ENCODE results near the gene SOX3. TPM values are rescaled to one million over a fixed set of nuclear protein-coding genes. Genes with fewer than 3 reads are reported as not detected.

Gene SOX3
- total RNA-seq, 1 donor from 2014 or later: not detected

DNA sequence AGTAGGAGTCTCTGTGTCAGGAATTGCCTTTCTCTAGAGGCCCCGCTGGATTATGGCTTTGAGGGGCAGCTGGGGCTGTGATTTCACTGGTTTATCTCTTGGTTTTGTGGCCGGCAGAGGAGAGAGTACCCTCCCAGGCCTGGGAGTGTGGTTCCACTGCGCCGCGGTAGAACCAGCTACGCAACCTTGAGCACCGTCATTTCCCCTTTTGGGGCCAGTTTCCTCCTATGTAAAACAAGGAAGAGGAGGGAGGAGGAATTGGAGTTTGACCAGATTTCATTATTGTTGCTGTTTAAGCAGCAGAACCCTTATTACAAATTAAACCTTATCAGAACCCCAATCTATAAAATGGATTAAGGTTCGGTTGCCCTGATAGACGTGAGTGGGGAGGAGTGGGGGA is 4.4 kb downstream of the SOX3 start:
- H3K9me3 ChIP-seq: no peaks in the 10 kb centered on the region
- H3K4me1 ChIP-seq: no peaks in the 10 kb centered on the region
- no peaks in the 10 kb centered on the region for H3K36me3 ChIP-seq
- H3K27ac ChIP-seq: no peak overlapping the region
- H3K27me3 ChIP-seq: no peaks in the 10 kb centered on the region
- intact Hi-C loops (cut with DNase I): no loop called here
- DNase-seq (ENCODE audit: extremely low spot score in 2 of 2): no peak
- no peak overlapping the region for H3K4me3 ChIP-seq
- TF ChIP-seq POLR2AphosphoS5 (IDR thresholded peaks at IDR 0.05; ENCODE audit: insufficient read depth in 1 of 2, low read depth in 1 of 2) (no peak), POLR2A (IDR thresholded peaks at IDR 0.05) (no peak)
- TF ChIP-seq, protein P1, sequence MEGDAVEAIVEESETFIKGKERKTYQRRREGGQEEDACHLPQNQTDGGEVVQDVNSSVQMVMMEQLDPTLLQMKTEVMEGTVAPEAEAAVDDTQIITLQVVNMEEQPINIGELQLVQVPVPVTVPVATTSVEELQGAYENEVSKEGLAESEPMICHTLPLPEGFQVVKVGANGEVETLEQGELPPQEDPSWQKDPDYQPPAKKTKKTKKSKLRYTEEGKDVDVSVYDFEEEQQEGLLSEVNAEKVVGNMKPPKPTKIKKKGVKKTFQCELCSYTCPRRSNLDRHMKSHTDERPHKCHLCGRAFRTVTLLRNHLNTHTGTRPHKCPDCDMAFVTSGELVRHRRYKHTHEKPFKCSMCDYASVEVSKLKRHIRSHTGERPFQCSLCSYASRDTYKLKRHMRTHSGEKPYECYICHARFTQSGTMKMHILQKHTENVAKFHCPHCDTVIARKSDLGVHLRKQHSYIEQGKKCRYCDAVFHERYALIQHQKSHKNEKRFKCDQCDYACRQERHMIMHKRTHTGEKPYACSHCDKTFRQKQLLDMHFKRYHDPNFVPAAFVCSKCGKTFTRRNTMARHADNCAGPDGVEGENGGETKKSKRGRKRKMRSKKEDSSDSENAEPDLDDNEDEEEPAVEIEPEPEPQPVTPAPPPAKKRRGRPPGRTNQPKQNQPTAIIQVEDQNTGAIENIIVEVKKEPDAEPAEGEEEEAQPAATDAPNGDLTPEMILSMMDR (IDR thresholded peaks at IDR 0.05): no peak

DNA sequence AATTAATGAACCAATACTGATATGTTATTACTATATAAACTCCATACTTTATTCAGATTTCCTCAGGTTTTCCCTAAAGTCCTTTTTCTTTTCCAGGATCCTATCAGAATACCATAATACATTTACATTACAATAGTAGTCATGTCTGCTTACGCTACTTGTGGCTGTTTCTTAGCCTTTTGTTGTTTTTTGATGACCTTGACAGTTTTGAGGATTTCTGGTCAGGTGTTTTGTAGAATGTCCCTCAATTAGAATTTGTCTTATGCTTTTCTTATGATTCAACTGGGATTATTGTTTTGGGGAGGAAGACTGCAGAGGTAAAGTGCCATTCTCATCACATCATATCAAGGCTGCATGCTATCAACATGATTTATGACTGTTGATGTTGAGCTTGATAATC is 9.1 kb downstream of the SOX3 start:
- TF ChIP-seq POLR2AphosphoS5 (IDR thresholded peaks at IDR 0.05; ENCODE audit: insufficient read depth in 1 of 2, low read depth in 1 of 2) (no peak), POLR2A (IDR thresholded peaks at IDR 0.05) (no peak)
- Histone ChIP-seq H3K4me1 (no peaks in the 10 kb centered on the region), H3K9me3 (no peaks in the 10 kb centered on the region), H3K27me3 (no peaks in the 10 kb centered on the region), H3K27ac (no peak overlapping the region), H3K36me3 (no peaks in the 10 kb centered on the region), H3K4me3 (no peak overlapping the region)
- intact Hi-C loops (cut with DNase I): no loop called here
- no peak for DNase-seq (ENCODE audit: extremely low spot score in 2 of 2)

DNA sequence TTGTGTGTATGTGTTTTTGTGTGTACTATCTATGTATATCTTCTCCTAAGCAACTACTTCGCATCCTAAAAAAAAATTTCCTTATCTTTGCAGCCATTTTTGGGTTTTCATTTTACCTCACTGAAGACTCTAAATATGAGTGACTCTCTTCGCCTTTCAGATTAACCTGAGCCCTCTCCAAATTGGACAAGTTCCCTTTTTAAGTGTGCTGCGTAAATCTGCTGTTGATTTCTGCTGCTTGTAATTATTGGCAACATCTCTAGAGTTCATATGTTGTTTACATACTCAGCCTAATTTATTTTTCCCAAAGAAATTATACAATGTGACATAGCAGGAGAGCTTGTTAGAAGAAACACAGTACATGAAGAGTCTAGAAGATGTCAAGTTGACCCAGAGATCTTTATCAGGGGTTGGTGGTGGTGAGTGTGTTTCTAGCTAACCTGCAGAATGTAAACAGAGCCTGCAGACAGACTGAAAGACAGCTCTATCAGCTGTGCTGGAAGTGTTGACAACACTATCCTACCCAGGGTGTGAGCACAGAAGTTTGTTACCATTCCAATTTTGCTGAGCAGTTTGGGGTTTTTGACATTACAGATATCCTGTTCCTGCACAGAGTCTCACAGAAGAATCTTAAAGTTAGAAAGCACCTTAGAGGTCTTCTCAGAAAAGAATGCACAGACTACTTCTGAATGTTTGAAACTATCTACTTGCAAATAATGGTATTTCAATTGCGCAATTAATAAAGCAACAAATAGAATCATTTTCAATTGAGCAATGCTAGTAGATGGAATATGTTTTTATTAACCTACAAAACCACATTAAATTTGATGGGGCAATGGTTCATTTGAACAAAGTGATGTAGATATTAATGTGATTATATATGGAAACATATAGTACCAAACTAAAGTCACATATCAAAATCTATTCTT is 12.5 kb downstream of the SOX3 start:
- no peak overlapping the region for H3K4me3 ChIP-seq
- no peaks in the 10 kb centered on the region for H3K27me3 ChIP-seq
- H3K27ac ChIP-seq: no peak overlapping the region
- TF ChIP-seq POLR2AphosphoS5 (IDR thresholded peaks at IDR 0.05; ENCODE audit: insufficient read depth in 1 of 2, low read depth in 1 of 2) (no peak), POLR2A (IDR thresholded peaks at IDR 0.05) (no peak)
- TF ChIP-seq, protein P1 (IDR thresholded peaks at IDR 0.05): no peak
- no peaks in the 10 kb centered on the region for H3K9me3 ChIP-seq
- no peaks in the 10 kb centered on the region for H3K4me1 ChIP-seq
- H3K36me3 ChIP-seq: no peaks in the 10 kb centered on the region
- DNase-seq (ENCODE audit: extremely low spot score in 2 of 2): no peak
- intact Hi-C loops (cut with DNase I): no loop called here

DNA sequence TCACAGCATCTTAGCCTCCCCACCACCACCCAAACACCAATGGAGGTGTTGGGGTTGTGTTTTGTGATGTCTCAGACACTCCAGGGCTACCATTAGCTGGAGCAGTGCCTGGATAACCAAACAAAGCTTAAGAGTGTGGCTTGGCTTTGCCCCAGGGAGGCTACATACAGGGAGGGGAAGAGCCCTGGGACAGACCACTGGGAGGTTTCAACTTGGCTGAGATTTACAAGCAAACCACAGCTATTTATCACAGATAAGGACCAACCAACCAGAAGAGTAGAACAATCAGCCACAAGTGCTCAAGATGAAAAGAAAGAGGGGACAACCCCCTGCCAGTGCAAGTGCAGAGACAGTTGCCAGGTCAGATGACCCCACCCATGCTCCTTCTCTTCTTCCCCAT is 24.1 kb downstream of the SOX3 start:
- Histone ChIP-seq H3K4me1 (no peaks in the 10 kb centered on the region), H3K9me3 (no peaks in the 10 kb centered on the region), H3K36me3 (no peaks in the 10 kb centered on the region), H3K27me3 (no peaks in the 10 kb centered on the region), H3K4me3 (no peak overlapping the region), H3K27ac (no peak overlapping the region)
- TF ChIP-seq POLR2A (IDR thresholded peaks at IDR 0.05) (no peak), POLR2AphosphoS5 (IDR thresholded peaks at IDR 0.05; ENCODE audit: insufficient read depth in 1 of 2, low read depth in 1 of 2) (no peak)
- TF ChIP-seq, protein P1 (IDR thresholded peaks at IDR 0.05): no peak
- DNase-seq (ENCODE audit: extremely low spot score in 2 of 2): no peak
- intact Hi-C loops (cut with DNase I): no loop called here

DNA sequence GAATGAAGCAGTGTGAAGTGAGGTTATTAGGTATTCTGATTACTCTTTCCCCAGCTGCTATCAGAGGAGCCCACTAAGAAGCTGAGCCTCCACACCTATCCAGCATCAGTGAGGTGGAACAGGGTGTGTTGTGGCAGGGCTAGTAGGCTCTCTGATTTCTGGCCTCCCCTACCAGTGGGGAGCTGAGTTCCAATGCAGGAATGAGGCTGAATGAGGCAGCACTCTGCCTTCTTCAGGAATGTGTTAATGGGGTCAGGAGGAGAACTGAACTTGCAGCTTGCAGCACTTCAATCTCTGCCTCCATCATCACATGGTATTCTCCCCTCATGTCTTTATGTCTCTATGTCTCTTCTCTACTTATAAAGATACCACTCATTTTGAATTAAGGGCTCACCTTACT is 26.9 kb downstream of the SOX3 start:
- no peak overlapping the region for H3K27ac ChIP-seq
- peaks cover 7% of the 10 kb centered on the region for H3K9me3 ChIP-seq
- no peaks in the 10 kb centered on the region for H3K27me3 ChIP-seq
- no peak for DNase-seq (ENCODE audit: extremely low spot score in 2 of 2)
- H3K4me1 ChIP-seq: no peaks in the 10 kb centered on the region
- intact Hi-C loops (cut with DNase I): no loop called here
- H3K36me3 ChIP-seq: no peaks in the 10 kb centered on the region
- no peak for TF ChIP-seq POLR2AphosphoS5 (IDR thresholded peaks at IDR 0.05; ENCODE audit: insufficient read depth in 1 of 2, low read depth in 1 of 2)
- no peak for TF ChIP-seq POLR2A (IDR thresholded peaks at IDR 0.05)
- TF ChIP-seq, protein P1 (IDR thresholded peaks at IDR 0.05): no peak
- H3K4me3 ChIP-seq: no peak overlapping the region

All from vagina (tissue), 2 donors.